HTERT RPE-1 (cell line): Measurements from ENCODE around the gene ACACA.

Experiments
- in situ Hi-C: fragments of 300-500 bp; cut with MboI; formaldehyde crosslinking; loops from 4 replicates; pipeline ENCODE4 v1.14.3; 2020; ENCODE audit warnings: low sequenced_read_pairs

The ACACA gene

GRCh38 chr17:37399265-37399803, 7.3 kb downstream of the ACACA start:
- in situ Hi-C loops: no loop called here

GRCh38 chr17:37393352-37393751, 13.3 kb downstream of the ACACA start:
- in situ Hi-C loops: no loop called here

GRCh38 chr17:37392024-37392590, 14.5 kb downstream of the ACACA start:
- in situ Hi-C loops: no loop called here

GRCh38 chr17:37391146-37391545, 15.5 kb downstream of the ACACA start:
- in situ Hi-C loops: no loop called here

- in situ Hi-C loops: no loop called here
Observed at GRCh38 chr17:37389160-37389559, 17.5 kb downstream of the ACACA start.

- in situ Hi-C loops: no loop called here
Observed at GRCh38 chr17:37388266-37388665, 18.4 kb downstream of the ACACA start.

- in situ Hi-C loops: no loop called here
Observed at GRCh38 chr17:37386462-37386861, 20.2 kb downstream of the ACACA start.

- in situ Hi-C loops: no loop called here
Observed at GRCh38 chr17:37385474-37385990, 21.1 kb downstream of the ACACA start.

GRCh38 chr17:37384560-37385149, 22.0 kb downstream of the ACACA start:
- in situ Hi-C loops: no loop called here

- in situ Hi-C loops: no loop called here
Observed at GRCh38 chr17:37382056-37382455, 24.6 kb downstream of the ACACA start.

- in situ Hi-C loops: no loop called here
Observed at GRCh38 chr17:37375706-37376105, 30.9 kb downstream of the ACACA start, which contains the start of gene C17orf78. Gene C17orf78, plus strand, starts transcription at chr17:37375985. Its CDS starts 108 bp downstream, at chr17:37376093.

GRCh38 chr17:37373530-37374159, 33.0 kb downstream of the ACACA start:
- in situ Hi-C loops: no loop called here

- in situ Hi-C loops: no loop called here
Observed at GRCh38 chr17:37368577-37368976, 38.1 kb downstream of the ACACA start.

- in situ Hi-C loops: no loop called here
Observed at GRCh38 chr17:37365589-37365988, 41.0 kb downstream of the ACACA start.

GRCh38 chr17:37361543-37361942, 45.1 kb downstream of the ACACA start:
- in situ Hi-C loops: no loop called here

- in situ Hi-C loops: no loop called here
Observed at GRCh38 chr17:37360632-37361031, 46.0 kb downstream of the ACACA start.

- in situ Hi-C loops: no loop called here
Observed at GRCh38 chr17:37359682-37360188, 46.9 kb downstream of the ACACA start.

- in situ Hi-C loops: no loop called here
Observed at GRCh38 chr17:37358830-37359681, 47.6 kb downstream of the ACACA start.

GRCh38 chr17:37358098-37358829, 48.4 kb downstream of the ACACA start:
- in situ Hi-C loops: no loop called here
